K562 (cell line): ENCODE measurements around the gene CELF4. TPM values are rescaled to one million over a fixed set of nuclear protein-coding genes. Genes with fewer than 3 reads are reported as not detected.

Source experiments
- ATAC-seq: fragments of 200-7000 bp; cut with Tn5 transposase; 3 replicates; pipeline ENCODE4 v1.9.1; 2020; ENCODE audit warnings: moderate library complexity
- BruUV-seq: library from RNA; stranded (reverse); fragments of 400-500 nt; replicated peaks from 2 replicates; lab custom pipeline; 2021; lab: Mats Ljungman, UMichigan
- CTCF ChIA-PET: fragments of 300-600 bp; formaldehyde crosslinking; extraction: SDS; loops from one replicate; lab custom pipeline; 2021; ENCODE audit warnings: low intra/inter-chr PET ratio; lab: Yijun Ruan, JAX
- POLR2A ChIA-PET: fragments of 300-600, 350-650 bp; sonication (Branson Sonifier 250); formaldehyde crosslinking; extraction: SDS; loops from one replicate; lab custom pipeline; 2021; ENCODE audit warnings: antibody characterized with exemption, inconsistent platforms; lab: Yijun Ruan, JAX
- DNase-seq, 4 experiments: peaks; one replicate each; pipeline versions ENCODE4 v3.0.0 to v3.0.0-alpha.2; 2011 to 2018; ENCODE audit warnings: low spot score in 3 of 4, mixed read lengths in 3 of 4; ENCODE audit errors: extremely low read depth in 1 of 4
- FAIRE-seq: peaks from 2 replicates; lab custom pipeline; 2011; peaks lifted over from hg19 to GRCh38; lab: Jason Lieb, UNC
- H2AFZ ChIP-seq: 2 replicates; pipeline ENCODE4 v1.6.0; 2011; ENCODE audit warnings: low read depth, low read length, control low read depth, inconsistent platforms
- H3K27ac ChIP-seq: fragments of 200-600 bp; 3 replicates; pipeline ENCODE4 v1.8.0; 2011; ENCODE audit warnings: low read depth, mild to moderate bottlenecking, control low read depth, inconsistent platforms, low read length, moderate library complexity, mixed read lengths; ENCODE audit errors: extremely low read depth
- H3K27me3 ChIP-seq, 2 experiments: fragments of 300-600 bp in 1 of 2; 2 replicates in 1 of 2; 3 replicates in 1 of 2; pipeline versions ENCODE4 v1.6.0 to v1.8.0; 2011; ENCODE audit warnings: inconsistent platforms in 2 of 2, low read length in 2 of 2, mild to moderate bottlenecking in 1 of 2, mixed read lengths in 1 of 2, moderate library complexity in 1 of 2; ENCODE audit not compliant: control insufficient read depth in 2 of 2, insufficient read depth in 2 of 2
- H3K36me3 ChIP-seq: fragments of 300-600 bp; 3 replicates; pipeline ENCODE4 v1.8.0; 2011; ENCODE audit warnings: mild to moderate bottlenecking, low read length, inconsistent platforms; ENCODE audit not compliant: control insufficient read depth, insufficient read depth
- H3K4me1 ChIP-seq, 2 experiments: fragments of 200-600 bp in 1 of 2; replicated peaks in 1 of 2; 2 replicates in 1 of 2; 3 replicates in 1 of 2; pipeline versions ENCODE4 v1.5.1 to v1.8.0; 2011; ENCODE audit warnings: inconsistent platforms in 2 of 2, low read length in 2 of 2, mild to moderate bottlenecking in 1 of 2, mixed read lengths in 1 of 2, moderate library complexity in 1 of 2; ENCODE audit not compliant: control insufficient read depth in 2 of 2, insufficient read depth in 2 of 2
- H3K4me2 ChIP-seq: 2 replicates; pipeline ENCODE4 v1.6.1; 2011; ENCODE audit warnings: low read length, control low read depth, inconsistent platforms, mixed read lengths; ENCODE audit not compliant: insufficient read depth
- H3K4me3 ChIP-seq: fragments of 200-600 bp; sonication (generic), shearing (Covaris generic); 2 replicates; pipeline ENCODE4 v1.5.1; 2016; ENCODE audit warnings: control low read depth, inconsistent platforms
- H3K79me2 ChIP-seq: fragments of 200-600 bp; 3 replicates; pipeline ENCODE4 v1.8.0; 2011; ENCODE audit warnings: low read length, inconsistent platforms; ENCODE audit not compliant: control insufficient read depth, insufficient read depth
- H3K9ac ChIP-seq, 2 experiments: 2 replicates each; pipeline versions ENCODE4 v1.6.0 to v1.6.1; 2011; ENCODE audit warnings: low read depth in 2 of 2, low read length in 2 of 2, control low read depth in 1 of 2, inconsistent platforms in 1 of 2, mild to moderate bottlenecking in 1 of 2, mixed read lengths in 1 of 2; ENCODE audit not compliant: insufficient read depth in 1 of 2
- H3K9me1 ChIP-seq: one replicate; pipeline ENCODE4 v1.6.0; 2011; ENCODE audit warnings: inconsistent platforms, mild to moderate bottlenecking, low read length, moderate library complexity; ENCODE audit not compliant: control insufficient read depth, insufficient read depth
- H3K9me3 ChIP-seq: replicated peaks from 2 replicates; pipeline ENCODE4 v1.5.1; 2011; ENCODE audit warnings: low read depth, low read length, inconsistent platforms; ENCODE audit not compliant: control insufficient read depth, insufficient read depth
- H4K20me1 ChIP-seq: replicated peaks from 2 replicates; pipeline ENCODE4 v1.6.1; 2011; ENCODE audit warnings: low read length, inconsistent platforms, mixed read lengths; ENCODE audit not compliant: control insufficient read depth, insufficient read depth
- ARHGAP35 ChIP-seq: fragments of 450-650 bp; IDR thresholded peaks from 2 replicates; pipeline ENCODE4 v1.6.1; 2018; ENCODE audit not compliant: partially characterized antibody
- KAT2B ChIP-seq: IDR thresholded peaks from one replicate; pipeline ENCODE4 v1.6.1; 2012; ENCODE audit warnings: low read depth, mild to moderate bottlenecking, control low read depth, inconsistent platforms, low read length, moderate library complexity
- TAL1 ChIP-seq: fragments of 450-650 bp; IDR thresholded peaks from 2 replicates; pipeline ENCODE4 v1.6.1; 2016; ENCODE audit warnings: mild to moderate bottlenecking
- WGBS: fragments of 100-300 bp; shearing (Covaris generic); methylation state at CpG from one replicate; pipeline ENCODE4 v1.1.6; 2016; ENCODE audit warnings: low coverage, mixed read lengths; ENCODE audit not compliant: insufficient coverage; ENCODE audit errors: missing lambda C conversion rate; 5-methylcytosine and 5-hydroxymethylcytosine counted together
- in situ Hi-C: fragments of 300-500 bp; cut with MboI; formaldehyde crosslinking; loops from 4 replicates; pipeline ENCODE4 v1.15.0; 2018; ENCODE audit warnings: inconsistent platforms, mixed read lengths
- intact Hi-C: fragments of 100-400 bp; cut with micrococcal nuclease; formaldehyde crosslinking; loops from 2 replicates; pipeline ENCODE4 v1.14.2; 2022
- polyA plus RNA-seq, 8 experiments: library from polyadenylated mRNA; depleted of rRNA in 4 of 8; stranded (reverse) in 5 of 8; unstranded in 3 of 8; fragments of >200 nt; fragmentation: Nextera tagmentation in 2 of 8; fragmentation: Illumina TruSeq in 1 of 8; extraction: Ambion mirVana in 2 of 8; extraction: Trizol in 1 of 8; gene quantifications; 2 replicates each; pipeline versions ENCODE4 v1.2.1 to v1.2.3, GENCODE V29; 2011 to 2014; ENCODE audit warnings: inconsistent platforms in 1 of 8, missing spikeins in 1 of 8
- total RNA-seq, 7 experiments: library from RNA; depleted of rRNA in 6 of 7; stranded (reverse); fragments of >200 nt in 6 of 7; fragmentation: Illumina TruSeq in 2 of 7; extraction: Trizol in 2 of 7; gene quantifications; 2 replicates each; pipeline versions ENCODE4 v1.2.1 to v1.2.3, GENCODE V29; 2011 to 2021; ENCODE audit warnings: low replicate concordance in 1 of 7
- TF ChIP-seq, protein P1 (sequence below): fragments of 150-350 bp; conservative IDR thresholded peaks from 2 replicates; pipeline ENCODE4 v1.6.1; 2014; ENCODE audit warnings: low read length

Gene CELF4
- total and polyA plus RNA-seq, 9 of the 15 experiments (the other 6 are each of a cell fraction or from before 2014, with no cell fraction given): 0.04 to 0.24 (median 0.07) TPM; not detected in 3

DNA sequence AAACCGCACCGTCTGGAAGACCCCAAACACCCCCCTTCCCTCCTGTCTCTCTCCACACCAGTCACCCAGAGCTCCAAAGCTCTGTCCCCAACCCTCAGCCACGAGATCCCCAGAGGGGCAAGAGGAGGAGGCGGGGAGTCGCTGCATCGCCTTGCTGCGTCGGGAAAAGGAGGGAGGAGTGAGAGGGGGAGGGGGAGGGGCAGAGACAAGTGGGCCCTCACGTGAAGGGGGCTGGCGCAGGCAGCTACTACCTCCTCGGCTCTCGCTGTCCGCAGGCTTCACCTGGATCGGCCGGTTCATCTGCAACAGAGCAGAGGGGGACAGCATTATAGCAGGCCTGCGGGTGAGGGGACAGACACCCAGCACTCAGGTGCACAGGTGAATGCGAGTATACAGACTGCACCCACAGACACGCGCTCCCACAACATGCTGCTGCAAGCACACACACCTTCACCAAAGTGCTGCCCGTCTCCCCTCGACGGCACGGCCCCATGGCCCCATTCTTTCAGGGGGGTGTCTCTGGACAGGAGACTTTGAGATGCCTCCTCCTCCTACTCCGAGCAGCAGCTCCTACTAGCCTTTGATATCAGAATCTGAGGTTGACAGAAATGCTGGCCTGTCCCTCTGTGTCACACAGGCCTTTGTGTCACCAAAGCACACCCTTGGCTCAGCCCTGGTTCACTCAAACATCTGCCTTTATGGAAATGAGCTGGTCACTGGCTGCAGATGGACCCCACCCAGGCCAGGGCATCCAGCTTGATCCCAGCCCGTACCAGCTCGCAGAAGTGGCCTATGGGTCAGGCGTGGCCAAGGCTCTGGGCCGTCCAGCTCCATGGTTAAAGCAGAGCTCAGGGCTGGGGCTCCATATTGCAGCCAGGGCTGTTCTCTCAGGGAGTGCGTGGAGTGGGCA is 243.8 kb downstream of the CELF4 start:
- Histone ChIP-seq H3K9me1 (no peaks in the 10 kb centered on the region), H3K9me3 (no peaks in the 10 kb centered on the region), H3K79me2 (no peaks in the 10 kb centered on the region), H3K36me3 (no peaks in the 10 kb centered on the region), H3K9ac (no peak overlapping the region; a peak in 1 of 4 replicates), H3K4me1 (peaks cover 0 to 8% of the 10 kb centered on the region in 2 experiments; a peak in 1 of 5 replicates), H3K4me3 (no peak overlapping the region), H2AFZ (no peak overlapping the region), H3K27me3 (peaks cover 0 to 39% of the 10 kb centered on the region in 2 experiments; a peak in 3 of 5 replicates), H3K4me2 (no peak overlapping the region), H4K20me1 (no peaks in the 10 kb centered on the region; the same call in none of the 2 replicates)
- in situ Hi-C loops: no loop called here
- whole genome bisulfite sequencing: 7% methylated on average over 21 of the region's 29 CpGs
- ChIA-PET POLR2A (interaction anchor here (0.5 to 0.8 kb wide), 3 partner anchors 11 to 59 kb away, joined by 3 read pairs; no protein-coding TSS in a partner anchor), CTCF (no interaction called here)
- no peak for DNase-seq
- FAIRE-seq: no peak
- BruUV-seq: no TSS peak
- TF ChIP-seq, protein P1, sequence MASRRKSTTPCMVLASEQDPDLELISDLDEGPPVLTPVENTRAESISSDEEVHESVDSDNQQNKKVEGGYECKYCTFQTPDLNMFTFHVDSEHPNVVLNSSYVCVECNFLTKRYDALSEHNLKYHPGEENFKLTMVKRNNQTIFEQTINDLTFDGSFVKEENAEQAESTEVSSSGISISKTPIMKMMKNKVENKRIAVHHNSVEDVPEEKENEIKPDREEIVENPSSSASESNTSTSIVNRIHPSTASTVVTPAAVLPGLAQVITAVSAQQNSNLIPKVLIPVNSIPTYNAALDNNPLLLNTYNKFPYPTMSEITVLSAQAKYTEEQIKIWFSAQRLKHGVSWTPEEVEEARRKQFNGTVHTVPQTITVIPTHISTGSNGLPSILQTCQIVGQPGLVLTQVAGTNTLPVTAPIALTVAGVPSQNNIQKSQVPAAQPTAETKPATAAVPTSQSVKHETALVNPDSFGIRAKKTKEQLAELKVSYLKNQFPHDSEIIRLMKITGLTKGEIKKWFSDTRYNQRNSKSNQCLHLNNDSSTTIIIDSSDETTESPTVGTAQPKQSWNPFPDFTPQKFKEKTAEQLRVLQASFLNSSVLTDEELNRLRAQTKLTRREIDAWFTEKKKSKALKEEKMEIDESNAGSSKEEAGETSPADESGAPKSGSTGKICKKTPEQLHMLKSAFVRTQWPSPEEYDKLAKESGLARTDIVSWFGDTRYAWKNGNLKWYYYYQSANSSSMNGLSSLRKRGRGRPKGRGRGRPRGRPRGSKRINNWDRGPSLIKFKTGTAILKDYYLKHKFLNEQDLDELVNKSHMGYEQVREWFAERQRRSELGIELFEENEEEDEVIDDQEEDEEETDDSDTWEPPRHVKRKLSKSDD: no peak
- TF ChIP-seq TAL1 (no peak), KAT2B (no peak), ARHGAP35 (no peak)
- TF ChIP-seq, all 486 proteins: peak for 0
- intact Hi-C loops: loop anchor here (5.0 to 10.0 kb wide), 2 partner anchors 155 to 213 kb away; no protein-coding TSS in a partner anchor
- peak; percentile 38 for ATAC-seq
- H3K27ac ChIP-seq: no peak overlapping the region
